ENCODE results near the gene BPIFA3.

Gene BPIFA3

DNA sequence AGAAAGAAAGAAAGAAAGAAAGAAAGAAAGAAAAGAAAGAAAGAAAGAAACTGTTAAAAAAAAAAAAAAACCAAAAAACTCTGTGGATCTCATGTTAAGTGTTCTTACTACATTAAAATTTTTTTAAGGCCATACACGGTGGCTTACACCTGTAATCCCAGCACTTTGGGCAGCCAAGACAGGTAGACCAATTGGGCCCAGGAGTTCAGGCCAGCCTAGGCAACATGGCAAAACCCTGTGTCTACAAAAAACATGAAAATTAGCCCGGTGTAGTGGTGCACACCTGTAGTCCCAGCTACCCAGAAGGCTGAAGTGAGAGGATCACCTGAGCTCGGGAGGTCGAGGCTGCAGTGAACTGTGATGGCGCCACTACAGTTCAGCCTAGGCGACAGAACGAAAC, 14.1 kb downstream of the BPIFA3 start:
- H3K9me3 ChIP-seq (ENCODE audit: control insufficient read depth, low read length) = no peaks in the 10 kb centered on the region
- H3K4me3 ChIP-seq (ENCODE audit: low read length) = no peak overlapping the region
- no peaks in the 10 kb centered on the region for H3K36me3 ChIP-seq (ENCODE audit: control insufficient read depth, insufficient read depth, low read length)
- H3K9ac ChIP-seq (ENCODE audit: low read length) = no peak overlapping the region
- H3K4me1 ChIP-seq (ENCODE audit: control insufficient read depth, insufficient read depth, low read length) = no peaks in the 10 kb centered on the region
- H3K27me3 ChIP-seq (ENCODE audit: control insufficient read depth, insufficient read depth, low read length) = peaks cover 2% of the 10 kb centered on the region

GRCh38 chr20:33232486-33233072, 15.4 kb downstream of the BPIFA3 start:
- Histone ChIP-seq H3K9me3 (ENCODE audit: control insufficient read depth, low read length) (no peaks in the 10 kb centered on the region), H3K9ac (ENCODE audit: low read length) (no peak overlapping the region), H3K4me3 (ENCODE audit: low read length) (no peak overlapping the region), H3K36me3 (ENCODE audit: control insufficient read depth, insufficient read depth, low read length) (no peaks in the 10 kb centered on the region), H3K27me3 (ENCODE audit: control insufficient read depth, insufficient read depth, low read length) (peaks cover 6% of the 10 kb centered on the region), H3K4me1 (ENCODE audit: control insufficient read depth, insufficient read depth, low read length) (no peaks in the 10 kb centered on the region)

GRCh38 chr20:33233129-33233774, 16.1 kb downstream of the BPIFA3 start:
- no peaks in the 10 kb centered on the region for H3K9me3 ChIP-seq (ENCODE audit: control insufficient read depth, low read length)
- H3K36me3 ChIP-seq (ENCODE audit: control insufficient read depth, insufficient read depth, low read length) = no peaks in the 10 kb centered on the region
- H3K9ac ChIP-seq (ENCODE audit: low read length) = no peak overlapping the region
- H3K4me3 ChIP-seq (ENCODE audit: low read length) = no peak overlapping the region
- H3K27me3 ChIP-seq (ENCODE audit: control insufficient read depth, insufficient read depth, low read length) = peaks cover 6% of the 10 kb centered on the region
- H3K4me1 ChIP-seq (ENCODE audit: control insufficient read depth, insufficient read depth, low read length) = no peaks in the 10 kb centered on the region

- Histone ChIP-seq H3K4me1 (ENCODE audit: control insufficient read depth, insufficient read depth, low read length) (no peaks in the 10 kb centered on the region), H3K9me3 (ENCODE audit: control insufficient read depth, low read length) (no peaks in the 10 kb centered on the region), H3K9ac (ENCODE audit: low read length) (no peak overlapping the region), H3K4me3 (ENCODE audit: low read length) (no peak overlapping the region), H3K36me3 (ENCODE audit: control insufficient read depth, insufficient read depth, low read length) (no peaks in the 10 kb centered on the region), H3K27me3 (ENCODE audit: control insufficient read depth, insufficient read depth, low read length) (peaks cover 6% of the 10 kb centered on the region)
Observed at GRCh38 chr20:33234050-33234449, 16.9 kb downstream of the BPIFA3 start.

GRCh38 chr20:33235696-33236095, 18.5 kb downstream of the BPIFA3 start, which contains the start of gene BPIFA1:
Gene BPIFA1 (plus strand): TSS chr20:33235996. CDS start chr20:33237712, 1,716 bp downstream.
- peaks cover 6% of the 10 kb centered on the region for H3K27me3 ChIP-seq (ENCODE audit: control insufficient read depth, insufficient read depth, low read length)

DNA sequence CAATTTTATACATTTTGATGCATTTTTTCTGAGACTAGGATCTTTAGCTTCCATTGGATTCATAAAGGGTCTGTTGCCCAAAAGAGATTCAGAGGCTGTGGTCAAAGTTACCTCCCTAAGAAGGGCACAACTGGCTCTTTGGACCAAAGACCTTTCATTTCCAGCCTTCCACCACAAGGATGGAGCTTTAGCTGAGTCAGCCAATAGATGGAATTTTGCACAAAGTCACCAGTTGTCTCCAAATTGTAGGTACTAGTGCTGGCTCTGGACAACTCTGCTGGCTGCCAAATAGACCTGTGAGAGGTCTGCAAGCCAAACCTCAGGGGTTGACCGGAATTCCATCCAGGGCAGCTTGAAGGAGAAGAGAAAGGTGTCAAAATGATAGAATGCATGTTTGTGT, 19.2 kb downstream of the BPIFA3 start:
- Histone ChIP-seq H3K27me3 (ENCODE audit: control insufficient read depth, insufficient read depth, low read length) (peaks cover 6% of the 10 kb centered on the region), H3K9ac (ENCODE audit: low read length) (no peak overlapping the region), H3K4me1 (ENCODE audit: control insufficient read depth, insufficient read depth, low read length) (no peaks in the 10 kb centered on the region), H3K4me3 (ENCODE audit: low read length) (no peak overlapping the region), H3K36me3 (ENCODE audit: control insufficient read depth, insufficient read depth, low read length) (no peaks in the 10 kb centered on the region), H3K9me3 (ENCODE audit: control insufficient read depth, low read length) (no peaks in the 10 kb centered on the region)

More at GRCh38 chr20:33235696-33236095, 18.5 kb downstream of the BPIFA3 start, which contains the start of gene BPIFA1:
- Histone ChIP-seq H3K36me3 (ENCODE audit: control insufficient read depth, insufficient read depth, low read length) (no peaks in the 10 kb centered on the region), H3K4me1 (ENCODE audit: control insufficient read depth, insufficient read depth, low read length) (no peaks in the 10 kb centered on the region), H3K4me3 (ENCODE audit: low read length) (no peak within 1 kb of the TSS), H3K9ac (ENCODE audit: low read length) (no peak within 1 kb of the TSS), H3K9me3 (ENCODE audit: control insufficient read depth, low read length) (no peaks in the 10 kb centered on the region)

DNA sequence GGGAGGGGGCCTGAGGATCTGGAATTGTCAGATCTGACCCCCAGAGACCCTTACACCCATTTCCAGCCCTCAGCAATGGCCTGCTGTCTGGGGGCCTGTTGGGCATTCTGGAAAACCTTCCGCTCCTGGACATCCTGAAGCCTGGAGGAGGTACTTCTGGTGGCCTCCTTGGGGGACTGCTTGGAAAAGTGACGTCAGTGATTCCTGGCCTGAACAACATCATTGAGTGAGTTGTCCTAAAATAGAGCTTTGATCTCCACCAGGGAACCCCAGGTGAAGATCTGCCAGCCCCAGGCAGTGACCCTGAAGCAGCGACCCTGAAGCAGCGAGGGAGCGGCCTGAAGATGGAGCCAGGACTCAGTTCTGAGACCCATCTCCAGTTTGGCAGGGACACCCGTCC, 20.8 kb downstream of the BPIFA3 start:
- H3K9ac ChIP-seq (ENCODE audit: low read length) = no peak overlapping the region
- H3K27me3 ChIP-seq (ENCODE audit: control insufficient read depth, insufficient read depth, low read length) = peaks cover 5% of the 10 kb centered on the region
- no peaks in the 10 kb centered on the region for H3K36me3 ChIP-seq (ENCODE audit: control insufficient read depth, insufficient read depth, low read length)
- H3K4me1 ChIP-seq (ENCODE audit: control insufficient read depth, insufficient read depth, low read length) = no peaks in the 10 kb centered on the region
- H3K9me3 ChIP-seq (ENCODE audit: control insufficient read depth, low read length) = no peaks in the 10 kb centered on the region
- no peak overlapping the region for H3K4me3 ChIP-seq (ENCODE audit: low read length)

DNA sequence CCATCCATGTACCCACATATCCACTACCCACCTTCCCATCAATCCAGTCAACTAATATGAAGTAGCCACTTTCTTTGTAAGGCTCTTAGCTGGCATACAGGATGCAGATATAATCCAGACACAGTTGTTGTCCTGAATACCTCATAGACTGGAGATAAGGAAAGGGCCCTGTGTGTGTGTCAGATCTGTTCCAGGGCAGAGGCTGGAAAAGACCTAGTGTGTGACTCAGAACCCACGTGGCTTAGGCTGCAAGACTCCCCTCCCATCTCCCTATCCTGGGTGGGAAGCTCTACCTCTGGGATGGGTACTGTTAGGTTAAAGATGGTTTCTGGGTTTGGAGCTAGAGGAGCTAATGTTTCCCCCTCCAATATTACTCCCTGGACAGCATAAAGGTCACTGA, 22.3 kb downstream of the BPIFA3 start:
- Histone ChIP-seq H3K9ac (ENCODE audit: low read length) (no peak overlapping the region), H3K9me3 (ENCODE audit: control insufficient read depth, low read length) (no peaks in the 10 kb centered on the region), H3K27me3 (ENCODE audit: control insufficient read depth, insufficient read depth, low read length) (peaks cover 4% of the 10 kb centered on the region)

GRCh38 chr20:33239979-33240736, 23.0 kb downstream of the BPIFA3 start:
- no peak overlapping the region for H3K9ac ChIP-seq (ENCODE audit: low read length)
- H3K4me1 ChIP-seq (ENCODE audit: control insufficient read depth, insufficient read depth, low read length) = no peaks in the 10 kb centered on the region
- no peak overlapping the region for H3K4me3 ChIP-seq (ENCODE audit: low read length)
- H3K9me3 ChIP-seq (ENCODE audit: control insufficient read depth, low read length) = no peaks in the 10 kb centered on the region
- peaks cover 4% of the 10 kb centered on the region for H3K27me3 ChIP-seq (ENCODE audit: control insufficient read depth, insufficient read depth, low read length)
- no peaks in the 10 kb centered on the region for H3K36me3 ChIP-seq (ENCODE audit: control insufficient read depth, insufficient read depth, low read length)

More for the DNA sequence above, 22.3 kb downstream of the BPIFA3 start:
- H3K4me1 ChIP-seq (ENCODE audit: control insufficient read depth, insufficient read depth, low read length) = no peaks in the 10 kb centered on the region
- no peak overlapping the region for H3K4me3 ChIP-seq (ENCODE audit: low read length)
- no peaks in the 10 kb centered on the region for H3K36me3 ChIP-seq (ENCODE audit: control insufficient read depth, insufficient read depth, low read length)

DNA sequence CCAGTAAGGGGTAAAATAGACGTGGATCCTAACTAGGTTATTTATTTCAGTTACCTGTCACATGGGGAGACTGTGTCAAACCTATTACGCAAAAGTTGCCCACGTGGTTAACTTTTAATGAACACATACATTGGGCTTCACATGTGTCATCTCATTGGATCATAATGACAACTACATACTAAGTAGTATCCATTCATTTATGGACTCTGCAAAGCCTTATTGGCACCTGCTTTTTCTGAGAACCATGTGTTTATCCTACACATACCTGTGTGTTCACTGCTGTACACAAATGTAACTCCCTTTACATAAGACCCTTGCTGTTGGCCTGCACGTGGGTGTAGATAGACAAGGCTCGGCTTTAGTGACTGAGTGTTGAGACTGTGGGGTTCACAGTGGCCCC, 23.8 kb downstream of the BPIFA3 start:
- Histone ChIP-seq H3K9me3 (ENCODE audit: control insufficient read depth, low read length) (no peaks in the 10 kb centered on the region), H3K9ac (ENCODE audit: low read length) (no peak overlapping the region)

DNA sequence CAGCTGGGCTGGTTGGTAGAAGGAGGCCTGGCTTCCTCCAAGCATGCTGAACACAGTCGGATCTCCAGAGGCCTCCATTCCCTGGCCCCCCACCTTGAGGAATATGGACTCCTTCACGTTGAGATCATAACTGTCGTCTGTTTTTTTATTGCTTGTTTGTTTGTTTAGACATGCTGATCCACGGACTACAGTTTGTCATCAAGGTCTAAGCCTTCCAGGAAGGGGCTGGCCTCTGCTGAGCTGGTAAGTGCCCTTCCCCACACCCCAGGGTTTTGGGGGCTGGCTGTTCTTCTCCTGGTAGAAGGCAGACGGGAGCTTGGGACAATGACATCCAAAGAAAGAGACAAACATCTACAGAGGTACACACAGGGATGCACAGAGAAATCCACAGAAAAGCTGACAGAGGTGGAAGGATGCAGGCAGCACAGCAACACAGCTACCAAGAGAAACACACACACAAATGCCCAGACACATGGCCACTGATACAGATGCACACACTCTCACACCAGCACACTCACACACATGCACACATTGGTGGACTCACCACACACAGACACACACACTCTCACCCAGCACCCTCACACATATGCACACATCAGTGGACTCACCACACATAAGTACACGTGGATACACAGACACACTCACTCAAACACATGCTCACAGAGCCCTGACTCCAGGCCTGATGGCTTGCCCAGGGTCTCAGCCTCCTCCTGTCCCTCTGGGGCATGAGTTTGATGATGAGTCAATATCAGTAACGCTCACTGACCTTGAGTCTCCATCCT, 25.4 kb downstream of the BPIFA3 start:
- no peaks in the 10 kb centered on the region for H3K36me3 ChIP-seq (ENCODE audit: control insufficient read depth, insufficient read depth, low read length)
- H3K4me3 ChIP-seq (ENCODE audit: low read length) = no peak overlapping the region
- H3K9ac ChIP-seq (ENCODE audit: low read length) = no peak overlapping the region
- no peaks in the 10 kb centered on the region for H3K27me3 ChIP-seq (ENCODE audit: control insufficient read depth, insufficient read depth, low read length)
- H3K4me1 ChIP-seq (ENCODE audit: control insufficient read depth, insufficient read depth, low read length) = no peaks in the 10 kb centered on the region
- H3K9me3 ChIP-seq (ENCODE audit: control insufficient read depth, low read length) = no peaks in the 10 kb centered on the region

More for the DNA sequence above, 23.8 kb downstream of the BPIFA3 start:
- H3K27me3 ChIP-seq (ENCODE audit: control insufficient read depth, insufficient read depth, low read length) = peaks cover 4% of the 10 kb centered on the region
- H3K36me3 ChIP-seq (ENCODE audit: control insufficient read depth, insufficient read depth, low read length) = no peaks in the 10 kb centered on the region
- H3K4me3 ChIP-seq (ENCODE audit: low read length) = no peak overlapping the region
- H3K4me1 ChIP-seq (ENCODE audit: control insufficient read depth, insufficient read depth, low read length) = no peaks in the 10 kb centered on the region

All from mucosa of stomach (tissue), 1 donor.